Forelimb muscle (tissue), 1 donor: Measurements from ENCODE around the gene AFAP1L2. TPM values are rescaled to one million over a fixed set of nuclear protein-coding genes. Genes with fewer than 3 reads are reported as not detected.

Experiments
- DNase-seq: peaks from one replicate; pipeline ENCODE4 v3.0.0-alpha.2; 2013; ENCODE audit warnings: low read depth
- polyA plus RNA-seq: library from polyadenylated mRNA; unstranded; fragments of 120-200 nt; gene quantifications from one replicate; pipeline ENCODE4 v1.2.1, GENCODE V29; 2013; ENCODE audit not compliant: insufficient read length

AFAP1L2 gene
- 34.0 TPM for polyA plus RNA-seq

- no peak for DNase-seq
These were observed at the start of gene AFAP1L2 for GRCh38 chr10:114404171-114405010. TSS of gene AFAP1L2 (minus strand) at chr10:114404502. CDS start at chr10:114404455, 47 bp downstream.

- no peak for DNase-seq
These were observed 49.3 kb upstream of the AFAP1L2 start for GRCh38 chr10:114453576-114453975.

- DNase-seq = no peak
These were observed 44.6 kb upstream of the AFAP1L2 start for GRCh38 chr10:114448897-114449296.

GRCh38 chr10:114445332-114445731 is 41.0 kb upstream of the AFAP1L2 start:
- DNase-seq = no peak

- DNase-seq = no peak
These were observed 40.5 kb upstream of the AFAP1L2 start for GRCh38 chr10:114444819-114445218.

- DNase-seq = no peak
These were observed 37.9 kb upstream of the AFAP1L2 start for GRCh38 chr10:114442091-114442630.

- DNase-seq = no peak
These were observed 36.8 kb upstream of the AFAP1L2 start for GRCh38 chr10:114441107-114441506.

GRCh38 chr10:114437473-114438292 is 33.4 kb upstream of the AFAP1L2 start:
- no peak for DNase-seq

GRCh38 chr10:114436941-114437340 is 32.6 kb upstream of the AFAP1L2 start:
- no peak for DNase-seq

GRCh38 chr10:114432566-114433093 is 28.3 kb upstream of the AFAP1L2 start:
- no peak for DNase-seq

- no peak for DNase-seq
These were observed 27.3 kb upstream of the AFAP1L2 start for GRCh38 chr10:114431414-114432135.

GRCh38 chr10:114430688-114431413 is 26.5 kb upstream of the AFAP1L2 start:
- DNase-seq = no peak

- DNase-seq = no peak
These were observed 25.5 kb upstream of the AFAP1L2 start for GRCh38 chr10:114429581-114430335.

- no peak for DNase-seq
These were observed 23.0 kb upstream of the AFAP1L2 start for GRCh38 chr10:114427124-114427852.

- DNase-seq = no peak
These were observed 22.2 kb upstream of the AFAP1L2 start for GRCh38 chr10:114426476-114426875.

- DNase-seq = no peak
These were observed 16.6 kb upstream of the AFAP1L2 start for GRCh38 chr10:114420811-114421485.

- DNase-seq = no peak
These were observed 13.8 kb upstream of the AFAP1L2 start for GRCh38 chr10:114418109-114418508.

GRCh38 chr10:114412907-114413797 is 8.8 kb upstream of the AFAP1L2 start:
- no peak for DNase-seq
